ENCODE measurements around the gene ADAMTS16. TPM values are rescaled to one million over a fixed set of nuclear protein-coding genes. Genes with fewer than 3 reads are reported as not detected.

Gene ADAMTS16
- polyA plus RNA-seq, 3 donors, result not detected

- Mint-ChIP-seq H3K27me3 (ENCODE audit: low read depth in 3 of 3) (no peaks in the 10 kb centered on the region), H3K27ac (no peak overlapping the region), H3K36me3 (no peaks in the 10 kb centered on the region), H3K4me3 (no peak overlapping the region), H3K9me3 (peaks cover 0 to 11% (median 1%) of the 10 kb centered on the region in 7 donors), H3K4me1 (no peaks in the 10 kb centered on the region)
- Histone ChIP-seq H3K9me3 (replicated peaks in 1 of 2; ENCODE audit: control insufficient read depth in 1 of 2, insufficient read depth in 1 of 2, low read length in 2 of 2) (peaks cover 9 to 17% of the 10 kb centered on the region in 2 donors), H3K4me2 (replicated peaks; ENCODE audit: extremely low read depth, low read length, poor library complexity, severe bottlenecking) (no peak overlapping the region), H4K20me1 (ENCODE audit: insufficient read depth, low read length) (no peaks in the 10 kb centered on the region), H3K79me2 (ENCODE audit: insufficient read depth, low read length) (no peaks in the 10 kb centered on the region), H3K9ac (ENCODE audit: insufficient read depth, low read length, poor library complexity, severe bottlenecking) (no peak overlapping the region), H3K27ac (ENCODE audit: low read depth in 1 of 2, low read length in 2 of 2) (no peak overlapping the region), H3K27me3 (ENCODE audit: control insufficient read depth in 2 of 2, insufficient read depth in 2 of 2, low read length in 2 of 2) (no peaks in the 10 kb centered on the region), H3K4me1 (ENCODE audit: control insufficient read depth in 1 of 2, insufficient read depth in 2 of 2, low read length in 2 of 2) (no peaks in the 10 kb centered on the region), H3K36me3 (replicated peaks in 1 of 2; ENCODE audit: control insufficient read depth in 1 of 2, insufficient read depth in 2 of 2, low read length in 2 of 2) (no peaks in the 10 kb centered on the region), H3K4me3 (replicated peaks in 1 of 3; ENCODE audit: low read depth in 2 of 3, low read length in 3 of 3) (no peak overlapping the region), H2AFZ (ENCODE audit: insufficient read depth, low read depth, low read length, poor library complexity, severe bottlenecking) (no peak overlapping the region)
- 73% methylated on average over 5 of the region's 10 CpGs for WGBS (ENCODE audit: insufficient coverage)
- intact Hi-C loops (cut with micrococcal nuclease), result no loop called here
- no peak for DNase-seq
- TF ChIP-seq, protein P1, sequence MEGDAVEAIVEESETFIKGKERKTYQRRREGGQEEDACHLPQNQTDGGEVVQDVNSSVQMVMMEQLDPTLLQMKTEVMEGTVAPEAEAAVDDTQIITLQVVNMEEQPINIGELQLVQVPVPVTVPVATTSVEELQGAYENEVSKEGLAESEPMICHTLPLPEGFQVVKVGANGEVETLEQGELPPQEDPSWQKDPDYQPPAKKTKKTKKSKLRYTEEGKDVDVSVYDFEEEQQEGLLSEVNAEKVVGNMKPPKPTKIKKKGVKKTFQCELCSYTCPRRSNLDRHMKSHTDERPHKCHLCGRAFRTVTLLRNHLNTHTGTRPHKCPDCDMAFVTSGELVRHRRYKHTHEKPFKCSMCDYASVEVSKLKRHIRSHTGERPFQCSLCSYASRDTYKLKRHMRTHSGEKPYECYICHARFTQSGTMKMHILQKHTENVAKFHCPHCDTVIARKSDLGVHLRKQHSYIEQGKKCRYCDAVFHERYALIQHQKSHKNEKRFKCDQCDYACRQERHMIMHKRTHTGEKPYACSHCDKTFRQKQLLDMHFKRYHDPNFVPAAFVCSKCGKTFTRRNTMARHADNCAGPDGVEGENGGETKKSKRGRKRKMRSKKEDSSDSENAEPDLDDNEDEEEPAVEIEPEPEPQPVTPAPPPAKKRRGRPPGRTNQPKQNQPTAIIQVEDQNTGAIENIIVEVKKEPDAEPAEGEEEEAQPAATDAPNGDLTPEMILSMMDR (IDR thresholded peaks at IDR 0.05), result no peak
These were observed 99.1 kb downstream of the ADAMTS16 start for GRCh38 chr5:5239191-5239590.

DNA sequence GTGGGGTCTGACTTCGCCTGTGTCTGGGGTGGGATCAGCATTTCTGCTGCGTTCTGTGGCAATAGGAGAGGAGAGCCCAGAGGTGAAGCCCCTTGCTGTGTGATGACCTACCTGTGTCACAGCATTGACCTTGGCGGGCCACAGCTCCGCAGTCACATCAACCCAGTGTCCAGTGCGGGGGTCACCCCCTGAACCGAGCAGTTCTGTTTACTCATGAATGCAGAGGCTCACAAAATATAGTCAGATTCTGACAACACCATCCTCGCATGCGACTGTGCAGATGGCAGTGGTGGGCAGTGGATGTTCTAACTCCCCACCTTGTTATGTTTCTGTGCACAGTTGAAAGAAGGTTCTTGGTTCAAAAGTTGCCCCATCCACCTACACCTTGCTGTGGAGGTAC, 100.1 kb downstream of the ADAMTS16 start:
- Mint-ChIP-seq H3K9me3 (peaks cover 0 to 7% (median 0%) of the 10 kb centered on the region in 7 donors), H3K36me3 (no peaks in the 10 kb centered on the region), H3K4me3 (no peak overlapping the region), H3K27me3 (ENCODE audit: low read depth in 3 of 3) (no peaks in the 10 kb centered on the region), H3K4me1 (no peaks in the 10 kb centered on the region), H3K27ac (no peak overlapping the region)
- intact Hi-C loops (cut with micrococcal nuclease), result no loop called here
- no peak overlapping the region for H2AFZ ChIP-seq (ENCODE audit: insufficient read depth, low read depth, low read length, poor library complexity, severe bottlenecking)
- no peak overlapping the region for H3K4me3 ChIP-seq (replicated peaks in 1 of 3; ENCODE audit: low read depth in 2 of 3, low read length in 3 of 3)
- H4K20me1 ChIP-seq (ENCODE audit: insufficient read depth, low read length), result no peaks in the 10 kb centered on the region
- peaks cover 9 to 15% of the 10 kb centered on the region in 2 donors for H3K9me3 ChIP-seq (replicated peaks in 1 of 2; ENCODE audit: control insufficient read depth in 1 of 2, insufficient read depth in 1 of 2, low read length in 2 of 2)
- no peaks in the 10 kb centered on the region for H3K79me2 ChIP-seq (ENCODE audit: insufficient read depth, low read length)
- no peak for DNase-seq
- H3K27ac ChIP-seq (ENCODE audit: low read depth in 1 of 2, low read length in 2 of 2), result no peak overlapping the region
- no peaks in the 10 kb centered on the region for H3K27me3 ChIP-seq (ENCODE audit: control insufficient read depth in 2 of 2, insufficient read depth in 2 of 2, low read length in 2 of 2)
- H3K36me3 ChIP-seq (replicated peaks in 1 of 2; ENCODE audit: control insufficient read depth in 1 of 2, insufficient read depth in 2 of 2, low read length in 2 of 2), result no peaks in the 10 kb centered on the region
- H3K4me1 ChIP-seq (ENCODE audit: control insufficient read depth in 1 of 2, insufficient read depth in 2 of 2, low read length in 2 of 2), result no peaks in the 10 kb centered on the region
- no peak overlapping the region for H3K4me2 ChIP-seq (replicated peaks; ENCODE audit: extremely low read depth, low read length, poor library complexity, severe bottlenecking)
- TF ChIP-seq, protein P1 (IDR thresholded peaks at IDR 0.05), result no peak
- no peak overlapping the region for H3K9ac ChIP-seq (ENCODE audit: insufficient read depth, low read length, poor library complexity, severe bottlenecking)
- WGBS (ENCODE audit: insufficient coverage), result 96% methylated on average over 2 of the region's 8 CpGs
